NCI-H1436 treated with DMSO at 0.1 percent for 48 hours (cell line): ENCODE data around the gene INSYN2B.
"Not testable (repeated sequence)": the region's sequence is repeated elsewhere in the genome, so short reads cannot be mapped to it uniquely, and the experiment has no call there.

Experiments used
- DNase-seq: peaks from one replicate; lab custom pipeline; 2025; lab: John Stamatoyannopoulos, UW

INSYN2B gene

DNA sequence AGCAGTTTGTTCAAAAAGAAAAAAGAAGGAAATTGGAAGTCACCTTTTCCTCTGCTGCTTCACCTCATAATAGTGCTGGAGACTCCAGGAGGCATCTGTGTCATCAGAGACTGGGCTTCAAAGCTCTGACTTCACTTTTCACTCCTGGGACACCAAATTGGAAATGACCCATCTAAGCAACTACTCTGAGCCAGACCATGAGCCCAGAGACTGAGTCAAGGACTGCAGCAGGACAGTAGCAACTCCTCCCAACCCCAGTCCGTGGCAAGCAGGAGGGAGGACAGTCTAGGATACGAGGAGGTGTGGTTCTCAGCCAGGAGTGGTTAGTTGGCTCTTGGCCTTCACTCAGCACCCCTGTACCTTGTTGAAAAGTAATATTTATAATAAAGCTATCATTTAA, 131.5 kb downstream of the INSYN2B start:
- DNase-seq: no peak

DNA sequence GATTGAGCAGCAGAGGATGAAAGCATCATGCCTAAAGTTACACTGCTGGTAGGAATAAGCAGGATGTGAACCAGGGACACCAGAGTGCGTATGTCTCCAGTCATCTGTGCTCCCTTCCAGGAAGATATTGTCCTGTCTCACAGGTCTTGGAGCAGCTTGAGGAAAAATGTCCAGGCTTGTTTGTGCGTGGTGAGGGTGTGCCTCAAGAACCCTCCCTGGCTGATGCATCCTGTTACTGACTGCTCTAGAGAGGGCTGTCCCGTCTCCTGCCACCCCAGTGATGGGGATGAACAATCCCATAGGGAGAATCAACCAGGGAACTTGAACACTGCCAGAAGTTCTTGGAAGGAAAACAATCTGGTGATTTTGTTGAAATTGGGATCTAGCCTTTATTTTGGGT, 132.0 kb downstream of the INSYN2B start:
- no peak for DNase-seq

DNA sequence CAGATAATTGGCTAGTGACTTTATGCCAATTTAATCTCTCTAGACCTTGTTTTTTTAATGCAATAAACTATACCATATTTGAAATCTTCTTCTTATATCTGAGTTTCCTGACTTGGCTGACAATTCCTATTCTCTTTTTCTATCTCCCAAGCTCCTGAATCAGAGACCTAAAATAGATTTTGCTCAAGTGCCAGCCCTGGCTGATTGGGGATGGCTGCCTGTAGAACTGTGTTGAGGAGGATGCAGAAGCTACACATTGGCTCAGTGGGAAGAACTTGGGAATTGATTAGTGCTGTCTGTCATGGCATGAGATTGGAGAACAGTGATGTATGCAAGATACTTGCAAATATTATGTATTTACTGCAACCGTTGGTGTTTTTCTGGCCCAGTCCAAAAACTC, 132.8 kb downstream of the INSYN2B start:
- DNase-seq: no peak

DNA sequence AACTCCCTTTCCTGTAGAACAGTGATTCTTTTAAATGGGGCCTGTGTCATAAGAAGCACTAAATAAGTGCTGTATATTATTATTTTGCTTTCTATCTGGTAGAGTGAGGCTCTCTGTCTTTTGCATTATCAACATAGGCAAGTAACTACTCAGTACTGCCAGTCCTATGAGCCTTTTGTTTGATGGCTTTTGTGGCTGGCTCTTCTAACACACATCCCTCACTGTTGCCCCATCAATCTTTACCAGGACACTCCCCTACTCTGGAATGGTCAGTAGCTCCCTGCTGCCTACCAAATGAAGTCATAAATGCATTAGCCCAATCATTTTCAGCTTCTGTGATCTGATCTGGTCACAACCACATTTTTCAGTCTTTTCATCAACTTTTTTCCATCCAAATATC, 137.6 kb downstream of the INSYN2B start:
- no peak for DNase-seq

DNA sequence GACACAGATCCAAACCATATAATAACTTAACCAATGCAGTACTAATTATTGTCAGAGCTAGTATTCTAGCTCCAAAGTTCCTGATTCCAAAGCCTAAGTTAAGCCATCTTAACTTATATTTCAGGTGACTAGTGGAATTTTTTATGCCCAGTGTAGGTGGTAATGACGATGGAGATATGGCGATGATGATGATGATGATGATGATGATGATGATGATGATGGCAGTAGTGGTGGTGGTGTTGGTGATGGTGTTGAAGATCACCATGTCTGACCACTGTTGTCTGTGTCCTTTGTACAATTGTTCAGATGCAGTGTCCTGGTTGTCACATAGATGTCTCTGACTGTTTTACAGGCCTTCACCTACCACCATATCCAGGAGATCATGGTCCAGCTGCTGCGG, 139.9 kb downstream of the INSYN2B start:
- DNase-seq: no peak

DNA sequence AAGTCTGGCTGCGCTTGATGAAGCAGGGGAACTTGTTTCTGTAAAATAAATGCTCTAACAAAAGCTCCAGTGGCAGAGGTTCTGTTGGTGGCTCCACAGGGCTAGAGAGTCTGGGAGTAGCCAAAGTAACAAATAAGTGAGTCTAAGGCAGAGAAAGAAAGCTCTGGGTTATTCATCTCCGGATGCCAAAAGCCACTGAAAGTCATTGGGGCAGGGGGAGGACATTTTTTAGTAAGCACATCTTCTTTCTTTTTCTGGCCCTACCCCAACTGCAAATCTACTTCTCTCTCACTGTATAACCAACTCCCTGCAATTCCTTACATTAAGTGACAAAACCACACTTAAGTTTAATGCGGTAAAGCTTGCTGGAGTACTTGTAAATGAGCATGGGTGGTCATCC, 141.6 kb downstream of the INSYN2B start:
- DNase-seq: no peak

DNA sequence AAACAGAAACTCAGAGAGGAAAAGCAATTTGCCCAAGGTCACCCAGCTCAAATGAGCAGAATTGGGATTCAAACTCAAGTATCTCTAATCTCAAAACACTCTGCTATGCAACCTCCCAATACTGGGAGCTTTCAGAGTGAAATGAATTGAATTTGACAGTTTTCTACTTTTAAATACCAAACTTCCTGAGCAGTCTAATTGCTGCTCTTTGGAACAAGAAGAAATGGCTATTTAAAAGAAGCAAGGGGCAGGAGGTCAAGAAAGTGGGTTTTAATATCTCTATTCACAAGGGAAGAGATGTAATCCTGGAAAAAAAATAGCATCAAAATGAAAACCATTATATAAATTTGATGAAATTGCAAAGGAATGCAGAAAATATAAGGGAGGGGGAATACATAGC, 142.6 kb downstream of the INSYN2B start:
- DNase-seq: no peak

DNA sequence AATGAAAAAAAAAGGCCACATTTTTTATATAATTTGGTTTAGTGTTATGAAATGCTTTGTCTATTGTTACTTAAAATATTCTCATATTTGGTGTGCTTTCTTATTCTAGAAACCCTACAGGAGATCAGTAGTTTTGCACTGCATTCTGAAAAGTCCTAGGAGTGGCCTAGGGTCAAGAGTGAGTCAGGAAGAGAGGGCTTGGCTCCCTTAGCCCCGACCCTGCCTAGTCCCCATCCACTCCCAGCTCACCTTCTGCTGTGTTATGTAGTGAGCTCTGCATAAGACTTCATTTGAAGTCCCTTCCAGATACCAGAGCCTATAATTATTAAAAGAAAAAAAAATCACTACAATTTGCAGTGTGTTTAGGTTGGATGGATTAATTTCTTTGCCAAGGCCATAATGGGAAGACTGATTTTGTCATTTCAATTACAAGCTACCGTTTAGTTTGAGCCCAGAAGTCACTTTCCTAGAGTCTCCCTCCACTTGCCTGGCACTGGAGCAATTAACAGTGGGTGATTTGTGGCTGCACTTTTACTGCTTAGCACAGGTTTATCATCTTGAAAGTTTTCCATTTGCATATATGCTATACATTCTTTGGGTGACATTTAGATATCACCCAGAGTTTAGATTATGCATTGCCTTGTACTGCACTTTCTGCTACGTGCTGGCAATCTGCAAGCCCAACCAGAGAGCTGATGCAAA, 143.3 kb downstream of the INSYN2B start:
- no peak for DNase-seq

DNA sequence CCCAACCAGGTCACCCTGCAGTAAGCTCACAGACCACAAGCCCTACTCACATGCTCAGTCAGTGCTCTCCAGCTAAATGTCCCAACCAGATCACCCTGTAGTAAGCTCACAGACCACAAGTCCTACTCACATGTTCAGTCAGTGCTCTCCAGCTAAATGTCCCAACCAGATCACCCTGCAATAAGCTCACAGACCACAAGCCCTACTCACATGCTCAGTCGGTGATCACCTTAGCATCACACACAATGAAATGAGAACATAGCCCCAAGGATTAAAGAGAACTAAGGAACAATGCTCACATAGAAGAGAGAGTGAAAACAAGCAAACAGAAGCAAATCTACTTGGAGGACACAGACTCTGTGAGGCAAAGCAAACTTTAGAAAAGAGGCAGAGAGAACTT, 145.8 kb downstream of the INSYN2B start:
- DNase-seq: not testable (repeated sequence)

DNA sequence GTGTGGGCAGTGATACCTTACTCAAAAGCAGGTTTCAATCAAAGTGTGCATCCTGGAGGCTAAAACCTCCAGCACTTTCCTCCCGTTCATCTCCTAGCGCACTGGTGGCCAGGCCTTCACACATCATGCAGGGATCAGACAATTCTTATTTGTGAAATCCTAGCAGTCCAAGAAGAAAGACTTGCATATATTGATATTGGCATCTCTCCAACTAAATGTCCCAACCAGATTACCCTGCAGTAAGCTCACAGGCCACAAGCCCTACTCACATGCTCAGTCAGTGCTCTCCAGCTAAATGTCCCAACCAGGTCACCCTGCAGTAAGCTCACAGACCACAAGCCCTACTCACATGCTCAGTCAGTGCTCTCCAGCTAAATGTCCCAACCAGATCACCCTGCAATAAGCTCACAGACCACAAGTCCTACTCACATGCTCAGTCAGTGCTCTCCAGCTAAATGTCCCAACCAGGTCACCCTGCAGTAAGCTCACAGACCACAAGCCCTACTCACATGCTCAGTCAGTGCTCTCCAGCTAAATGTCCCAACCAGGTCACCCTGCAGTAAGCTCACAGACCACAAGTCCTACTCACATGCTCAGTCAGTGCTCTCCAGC, 146.5 kb downstream of the INSYN2B start:
- not testable (repeated sequence) for DNase-seq

DNA sequence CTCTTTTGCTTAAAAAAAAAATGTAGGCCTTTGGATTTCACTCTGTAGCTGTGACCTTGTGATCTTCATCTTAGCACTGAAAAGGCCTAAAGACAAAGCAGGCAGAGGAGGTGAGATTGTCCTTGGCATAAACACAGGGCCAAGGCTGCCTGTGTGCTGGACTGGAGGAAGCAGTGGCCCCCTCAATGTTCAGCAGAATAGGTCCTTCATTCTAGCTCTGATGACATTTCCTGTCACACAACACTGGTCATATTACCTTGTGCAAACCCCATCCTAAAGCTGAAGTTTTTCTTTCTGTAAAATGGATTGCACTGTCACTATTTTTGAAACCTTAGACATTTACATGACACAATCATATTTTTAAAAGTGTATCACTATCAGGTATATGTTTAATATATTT, 147.4 kb downstream of the INSYN2B start:
- no peak for DNase-seq

DNA sequence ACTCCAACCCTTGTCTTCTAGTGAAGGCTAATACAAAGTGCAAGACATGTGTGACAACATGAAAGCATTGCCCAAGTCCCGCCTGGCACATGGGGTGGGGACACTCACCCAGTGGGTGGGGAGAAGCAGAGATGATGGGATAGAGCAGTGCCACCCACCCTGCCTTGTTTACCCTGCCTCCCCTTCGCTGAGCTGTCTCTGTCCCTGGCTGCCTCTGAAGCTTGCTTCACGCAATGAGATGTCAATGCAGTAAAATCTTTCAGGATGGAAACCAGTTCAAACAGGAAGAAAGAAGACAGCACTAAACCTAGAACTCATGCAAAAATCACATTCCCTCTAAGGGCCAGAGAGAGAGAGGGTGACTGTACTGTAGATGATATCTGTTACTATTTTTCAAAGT, 148.0 kb downstream of the INSYN2B start:
- no peak for DNase-seq

DNA sequence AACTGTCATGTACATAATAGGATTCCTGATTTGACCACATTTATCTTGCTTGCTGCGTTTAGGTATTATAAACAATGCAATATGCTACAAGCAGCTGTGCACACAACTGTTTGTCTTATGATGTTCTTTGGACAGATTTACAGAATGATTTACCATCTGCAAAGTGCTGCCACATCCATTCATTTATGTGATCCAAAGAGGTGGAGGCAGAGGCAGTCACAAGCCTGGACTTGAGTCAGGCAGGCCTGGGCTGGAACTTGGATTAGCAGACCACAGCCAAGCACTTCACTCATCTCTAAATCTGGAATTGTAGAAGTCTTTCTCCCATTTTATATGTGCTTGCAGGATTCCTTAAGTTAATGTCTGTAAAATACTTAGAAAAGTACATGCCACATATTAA, 149.0 kb downstream of the INSYN2B start:
- DNase-seq: no peak

DNA sequence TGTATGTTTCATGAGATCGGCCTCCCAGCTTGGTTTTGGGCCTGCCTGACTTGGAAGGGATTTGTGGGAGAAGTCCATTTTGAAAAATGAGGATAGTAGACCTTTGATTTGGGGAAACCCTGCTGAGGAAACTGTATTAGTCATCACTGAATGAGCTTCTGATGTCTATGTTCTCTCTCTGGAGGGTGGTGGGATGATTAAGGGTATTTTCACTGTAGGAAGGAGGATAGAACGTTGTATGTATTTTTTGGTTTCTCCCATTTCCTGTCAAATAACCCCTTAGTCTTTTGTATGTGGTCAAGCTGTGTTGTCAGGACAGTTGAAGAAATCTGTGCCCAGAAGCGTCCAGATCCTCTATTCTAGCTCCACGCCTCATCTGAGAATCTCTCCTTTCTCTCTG, 151.9 kb downstream of the INSYN2B start:
- DNase-seq: no peak

DNA sequence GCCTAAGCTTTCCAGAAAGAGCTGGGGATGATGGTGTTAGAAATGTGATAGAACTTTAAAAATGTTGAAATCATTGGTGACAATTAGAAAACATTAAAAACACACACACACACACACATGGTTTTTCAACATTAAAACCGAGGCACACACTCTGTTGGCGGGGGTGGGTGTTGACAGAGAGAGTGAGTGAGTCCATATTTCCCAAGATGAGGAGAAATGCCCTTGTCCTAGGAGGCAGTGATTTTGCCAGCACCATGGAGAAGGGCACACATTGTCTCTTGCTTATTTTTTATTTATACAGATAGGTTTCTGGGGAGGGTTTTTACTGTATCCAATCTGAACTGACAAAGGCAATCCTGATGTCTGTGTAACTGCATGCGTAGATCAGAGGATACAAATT, 152.5 kb downstream of the INSYN2B start:
- DNase-seq: no peak

DNA sequence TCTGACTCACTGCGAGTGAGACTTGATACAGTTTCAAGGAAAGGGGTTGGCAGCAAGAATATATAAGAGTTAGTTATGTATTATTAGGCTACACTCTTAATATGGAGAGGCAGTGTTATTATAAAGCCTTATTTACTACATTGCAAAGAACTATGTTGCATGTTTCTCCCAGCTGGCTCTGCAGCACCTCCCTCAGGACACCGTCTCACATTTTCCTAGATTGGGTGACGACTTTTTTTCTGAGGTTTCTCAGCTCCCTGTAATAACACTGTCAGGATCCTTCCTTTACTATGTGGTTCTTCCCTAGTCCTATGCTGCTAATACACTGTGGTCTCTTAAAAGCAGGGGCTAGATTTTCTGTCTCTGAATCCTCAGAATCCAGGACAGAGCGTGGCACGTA, 153.7 kb downstream of the INSYN2B start:
- DNase-seq: no peak

DNA sequence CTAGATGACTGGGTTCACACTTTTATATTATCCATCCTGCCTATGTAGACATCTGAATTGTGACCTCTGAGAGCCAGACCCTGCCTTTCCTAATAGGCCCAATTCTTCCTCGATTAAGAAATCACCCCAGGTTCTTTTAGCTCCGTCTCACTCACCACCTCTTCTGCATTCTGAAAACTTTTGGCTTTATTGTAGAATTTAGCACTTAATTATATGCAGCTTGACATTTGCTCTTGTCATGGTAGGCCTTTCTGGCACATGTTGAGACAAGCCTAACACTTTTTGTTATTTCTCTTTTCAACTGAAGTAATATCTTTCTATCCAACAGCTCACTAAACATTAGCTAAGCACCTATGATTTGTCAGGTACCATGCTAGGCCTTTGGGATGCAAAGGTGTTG, 163.3 kb downstream of the INSYN2B start:
- DNase-seq: no peak

DNA sequence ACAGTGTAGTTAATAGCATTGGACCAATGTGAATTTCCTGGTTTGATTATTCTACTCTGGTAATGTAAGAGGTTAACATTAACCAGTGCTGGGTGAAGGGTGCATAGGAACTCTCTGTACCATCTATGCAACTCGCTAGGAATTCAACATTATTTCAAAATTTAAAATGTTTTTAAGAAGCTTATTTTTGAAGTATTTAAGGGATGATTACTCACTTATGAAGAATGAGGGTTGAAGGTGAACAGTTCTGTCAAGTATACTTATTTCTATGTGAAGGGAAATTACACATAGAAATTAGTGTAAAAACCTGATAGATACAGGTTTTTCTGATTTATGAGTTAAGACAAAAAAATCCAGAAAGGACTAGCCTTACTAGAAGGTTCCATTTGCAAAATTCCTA, 165.8 kb downstream of the INSYN2B start:
- no peak for DNase-seq
